ENCODE measurements around the gene C12orf57. TPM values are rescaled to one million over a fixed set of nuclear protein-coding genes. Genes with fewer than 3 reads are reported as not detected.

The C12orf57 gene
- total RNA-seq, 1 donor from 2014 or later, result 250 TPM

DNA sequence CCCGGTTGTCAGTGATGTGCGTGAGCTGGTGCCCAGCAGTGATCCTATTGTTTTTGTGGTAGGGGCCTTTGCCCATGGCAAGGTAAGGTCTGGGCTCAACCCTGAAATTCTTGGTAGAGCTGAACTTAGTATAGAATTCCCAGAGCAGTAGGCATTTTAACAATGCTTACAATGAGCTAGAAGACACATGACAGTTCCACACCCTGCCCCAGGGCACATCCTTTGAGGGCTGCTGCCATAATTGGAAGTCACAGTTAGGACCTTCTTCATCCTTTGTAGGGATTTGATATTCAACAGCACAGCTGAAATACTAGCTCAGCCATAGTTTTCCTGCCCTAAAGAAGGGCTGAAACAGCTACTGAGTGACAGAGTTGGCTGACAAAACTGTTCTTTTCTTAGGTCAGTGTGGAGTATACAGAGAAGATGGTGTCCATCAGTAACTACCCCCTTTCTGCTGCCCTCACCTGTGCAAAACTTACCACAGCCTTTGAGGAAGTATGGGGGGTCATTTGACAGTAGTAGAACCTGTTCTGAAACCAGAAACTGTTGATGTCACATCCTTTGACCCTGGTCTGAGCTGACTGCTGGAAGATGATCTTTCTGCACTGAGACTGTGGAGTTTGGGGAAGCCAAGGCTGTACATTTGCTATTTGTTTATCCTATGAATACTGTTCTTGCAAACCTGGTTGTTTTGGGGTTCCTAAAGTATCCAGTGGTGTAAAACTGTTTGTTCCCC, 31.6 kb downstream of the C12orf57 start:
- ATAC-seq, result no peak
- DNase-seq (ENCODE audit: missing footprints), result no peak
- intact Hi-C loops (cut with DNase I), result no loop called here

DNA sequence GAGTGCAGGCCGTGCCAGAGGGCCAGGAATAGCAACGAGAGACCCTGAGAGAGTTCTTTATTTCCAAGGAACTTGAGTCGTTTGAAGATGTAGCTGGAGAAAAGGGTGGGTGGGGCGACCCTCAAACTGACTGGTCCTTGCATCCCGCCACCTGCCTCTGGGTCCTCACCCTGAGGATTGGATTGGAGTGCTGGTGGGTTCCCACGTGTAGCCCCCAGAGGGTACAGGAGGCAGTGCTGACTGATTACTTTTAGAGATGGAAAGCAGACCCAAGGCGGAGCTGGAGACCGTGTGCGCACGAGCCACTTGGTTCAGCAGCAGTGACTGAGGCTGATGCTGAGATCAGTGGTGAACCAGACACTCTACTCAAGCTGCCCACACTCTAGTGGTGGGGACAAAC, 33.8 kb downstream of the C12orf57 start:
- ATAC-seq (no peak), DNase-seq (ENCODE audit: missing footprints) (no peak)
- intact Hi-C loops (cut with DNase I), result no loop called here

DNA sequence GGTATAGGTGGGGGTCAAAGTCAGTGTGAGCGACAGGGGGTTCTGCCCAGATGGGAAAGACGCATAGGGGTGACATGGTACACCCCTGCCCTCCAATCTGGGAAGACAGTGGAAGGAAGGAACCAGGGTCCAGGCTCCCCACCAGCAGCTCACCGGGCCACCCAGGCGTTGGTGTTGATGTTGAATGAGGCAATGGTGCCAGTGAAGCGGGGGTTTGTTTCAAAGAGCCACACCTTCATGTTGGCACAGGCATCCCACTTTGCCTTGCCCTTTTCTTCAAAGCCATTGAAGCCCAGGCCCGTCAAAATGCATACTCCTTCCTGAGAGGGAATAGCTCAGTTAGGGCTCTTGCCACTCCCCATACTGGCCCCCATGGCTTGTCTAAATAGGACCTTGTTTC, 34.4 kb downstream of the C12orf57 start:
- intact Hi-C loops (cut with DNase I), result no loop called here
- ATAC-seq (no peak), DNase-seq (ENCODE audit: missing footprints) (no peak)

DNA sequence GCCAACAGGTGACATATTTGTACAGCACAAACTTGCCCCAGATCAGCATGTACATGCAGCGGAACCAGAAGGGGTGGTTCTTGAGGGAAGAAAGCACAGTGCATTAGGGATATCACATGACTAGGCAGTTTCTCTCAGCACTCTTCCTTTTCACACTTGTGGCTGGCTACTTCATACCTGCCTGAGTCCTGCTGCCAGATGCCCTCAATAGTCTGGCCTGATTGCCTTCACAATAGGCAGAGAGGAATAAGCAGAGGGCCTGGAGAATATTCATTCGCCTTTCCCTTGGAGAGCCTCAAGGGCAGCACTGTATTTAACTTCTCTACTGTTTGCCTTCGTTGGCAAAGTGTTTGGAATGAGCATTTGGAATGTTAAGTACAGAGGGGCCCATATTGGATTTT, 34.8 kb downstream of the C12orf57 start:
- intact Hi-C loops (cut with DNase I), result no loop called here
- DNase-seq (ENCODE audit: missing footprints) (no peak), ATAC-seq (peak; percentile 34)

DNA sequence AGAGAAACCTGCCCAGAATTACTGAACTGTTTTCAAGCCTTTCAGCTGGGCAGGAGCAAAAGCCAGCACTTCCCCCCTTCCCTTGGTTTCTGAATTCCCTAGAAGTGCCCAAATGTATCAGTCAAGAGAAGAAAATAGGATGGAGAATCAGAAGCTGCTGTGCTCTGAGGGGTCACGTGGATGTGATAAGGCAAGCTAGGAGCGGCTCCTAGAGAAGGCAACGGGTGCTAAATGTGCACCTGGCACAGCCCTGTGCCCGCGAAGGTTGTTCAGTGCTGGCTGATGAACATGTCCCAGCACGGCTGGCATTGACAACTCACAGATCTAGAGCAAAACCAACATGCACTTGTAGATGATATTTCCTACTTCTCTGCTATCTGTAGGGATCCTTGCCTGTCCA, 35.2 kb downstream of the C12orf57 start:
- DNase-seq (ENCODE audit: missing footprints), result no peak
- peak; percentile 70 for ATAC-seq
- intact Hi-C loops (cut with DNase I), result no loop called here

DNA sequence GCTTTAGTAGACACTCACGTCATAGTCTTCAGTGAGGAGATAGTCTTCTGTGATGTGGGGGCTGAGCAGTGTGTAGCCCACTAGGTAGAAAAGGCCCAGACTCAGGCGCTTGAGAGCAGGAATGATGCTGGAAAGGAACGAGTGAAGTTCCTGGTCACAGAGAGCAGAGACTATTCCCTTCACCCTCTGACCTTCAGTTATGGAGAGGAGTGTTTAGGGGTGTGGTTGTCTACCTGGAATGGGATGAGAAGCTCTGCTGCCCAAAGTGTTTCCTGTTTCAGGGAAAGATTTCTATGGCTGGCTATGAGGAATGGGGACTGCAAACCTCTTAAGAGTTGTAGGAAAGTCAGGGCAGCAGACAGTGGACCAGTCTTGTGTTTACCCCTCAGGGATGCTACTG, 35.6 kb downstream of the C12orf57 start:
- ATAC-seq, result no peak
- DNase-seq (ENCODE audit: missing footprints), result no peak
- intact Hi-C loops (cut with DNase I), result no loop called here

DNA sequence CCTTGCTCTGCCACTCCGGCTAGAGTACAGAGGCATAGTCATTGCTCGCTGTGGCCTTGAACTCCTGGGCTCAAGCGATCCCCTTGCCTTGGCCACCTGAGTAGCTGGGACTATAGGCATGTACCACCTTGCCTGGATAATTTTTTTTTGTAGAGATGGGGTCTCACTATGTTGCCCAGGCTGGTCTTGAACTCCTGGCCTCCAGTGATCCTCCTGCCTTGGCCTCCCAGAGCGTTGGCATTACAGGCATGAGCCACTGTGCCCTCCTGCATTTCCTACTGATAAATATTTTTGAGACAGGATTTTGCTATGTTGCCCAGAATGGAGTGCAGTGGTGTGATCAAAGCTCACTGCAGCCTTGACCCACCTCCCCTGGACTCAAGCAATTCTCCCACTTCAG, 36.3 kb downstream of the C12orf57 start:
- no peak for DNase-seq (ENCODE audit: missing footprints)
- intact Hi-C loops (cut with DNase I), result no loop called here
- ATAC-seq, result no peak

DNA sequence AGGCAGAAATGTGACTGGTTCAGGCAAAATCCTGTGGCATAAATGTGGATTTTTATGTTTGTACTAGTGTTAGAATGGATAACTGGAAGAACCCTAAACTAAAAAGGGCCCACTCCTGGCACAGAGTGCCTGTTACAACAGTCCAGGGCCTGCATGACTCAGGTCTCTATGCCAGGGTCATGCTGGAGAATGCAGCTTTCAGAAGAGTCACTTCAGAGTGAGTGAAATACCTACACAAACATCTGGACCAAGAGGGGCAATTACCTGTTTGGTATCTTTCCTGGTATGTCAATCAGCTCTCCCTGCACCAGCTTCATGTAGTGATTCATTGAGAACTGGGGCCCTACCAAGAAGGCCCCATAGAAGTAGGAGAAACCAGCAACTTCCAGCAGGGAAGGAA, 36.9 kb downstream of the C12orf57 start:
- ATAC-seq, result no peak

DNA sequence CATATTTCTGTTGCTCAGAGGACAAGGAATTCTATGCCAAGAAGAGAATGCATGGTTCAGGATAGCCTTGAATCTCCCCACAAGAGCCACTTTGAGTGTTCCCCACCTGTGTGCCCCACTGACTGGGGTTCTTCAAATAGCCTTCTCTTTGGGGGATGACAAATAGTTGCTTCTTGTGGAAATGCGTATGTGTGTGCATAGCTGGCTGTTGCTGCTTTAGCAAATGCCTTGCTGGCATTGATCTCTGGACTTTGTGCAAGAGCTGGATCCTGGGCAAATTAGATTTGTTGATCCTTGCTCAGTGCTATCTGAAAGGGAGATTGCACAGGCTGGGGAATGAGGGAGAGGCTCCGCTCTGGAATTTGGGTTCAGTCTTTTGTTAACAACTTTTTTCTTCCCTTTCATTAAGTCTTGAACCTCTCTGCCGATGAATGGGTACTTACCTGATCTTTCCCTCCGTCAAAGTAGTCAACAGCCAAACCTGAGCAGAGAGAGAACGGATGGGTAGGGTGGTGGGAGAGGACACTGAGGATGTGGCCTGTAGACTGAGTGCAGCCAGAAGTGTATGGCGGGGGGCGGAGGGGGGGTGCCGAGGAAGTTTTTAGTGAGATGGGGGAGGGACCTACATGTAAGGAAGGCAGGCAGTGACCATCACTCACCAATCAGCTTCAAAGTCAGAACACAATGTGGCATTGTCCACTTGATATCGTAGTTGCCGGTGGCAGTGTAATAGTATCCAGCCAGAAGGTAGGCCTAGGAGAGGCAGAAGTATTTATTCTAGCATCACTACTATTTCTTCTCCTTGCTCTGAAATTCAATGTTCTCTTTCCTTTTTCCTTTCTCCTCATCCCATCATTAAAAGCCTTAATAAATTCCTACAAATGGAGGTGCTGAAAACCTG, 37.6 kb downstream of the C12orf57 start:
- DNase-seq (ENCODE audit: missing footprints) (no peak), ATAC-seq (no peak)
- intact Hi-C loops (cut with DNase I), result no loop called here

More for the DNA sequence above, 36.9 kb downstream of the C12orf57 start:
- DNase-seq (ENCODE audit: missing footprints), result no peak
- intact Hi-C loops (cut with DNase I), result no loop called here

DNA sequence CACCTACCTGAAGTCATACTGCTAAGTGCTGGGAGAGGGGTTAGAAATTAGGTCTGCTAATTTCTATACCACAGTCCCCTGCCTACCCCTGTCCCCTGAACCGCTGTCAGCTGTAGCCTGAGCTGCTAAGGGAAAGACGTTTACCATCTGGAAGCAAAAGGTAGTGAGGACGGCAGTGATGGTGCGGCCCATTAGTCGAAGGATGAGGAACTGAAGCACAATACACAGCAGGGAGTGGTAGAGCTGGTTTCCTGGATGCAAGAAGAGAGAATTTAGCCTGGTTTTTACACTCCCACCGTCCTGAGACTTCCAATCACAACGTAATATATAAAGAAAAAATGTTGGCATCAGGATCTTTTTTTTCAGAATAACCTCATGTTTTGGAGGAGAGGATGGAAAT, 38.7 kb downstream of the C12orf57 start:
- DNase-seq (ENCODE audit: missing footprints) (no peak), ATAC-seq (no peak)
- intact Hi-C loops (cut with DNase I), result no loop called here

DNA sequence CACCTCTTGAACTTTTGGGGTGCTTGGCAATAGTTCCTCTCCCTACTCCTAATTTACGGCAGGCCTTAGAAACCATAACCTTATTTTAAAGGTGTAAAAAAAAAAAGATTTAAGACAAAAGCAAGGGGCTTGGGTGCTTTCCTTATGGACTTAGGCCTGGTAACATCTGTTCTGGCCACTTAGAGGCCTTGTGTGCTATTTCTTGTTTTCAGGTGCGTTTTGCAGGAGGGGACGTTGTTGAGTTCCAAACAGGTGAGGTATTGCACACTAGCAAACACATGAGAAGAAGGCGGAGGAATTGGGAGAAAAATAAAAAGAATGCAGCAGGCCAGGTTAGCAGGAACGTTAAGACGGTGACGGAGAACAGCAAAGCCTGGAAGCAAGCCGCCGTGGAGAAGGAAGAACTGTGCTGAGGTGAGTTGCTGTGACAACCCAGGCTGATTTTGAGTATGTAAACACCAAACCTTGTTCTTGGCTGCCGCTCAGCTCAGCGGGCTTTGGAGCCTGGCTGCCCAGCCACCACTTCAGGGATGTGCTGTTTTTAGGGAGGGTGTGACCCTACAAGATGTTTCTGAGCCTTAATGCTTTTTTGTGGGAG, 44.2 kb downstream of the C12orf57 start:
- ATAC-seq, result no peak
- no peak for DNase-seq (ENCODE audit: missing footprints)
- intact Hi-C loops (cut with DNase I), result no loop called here

Small RNA genes lying within 50 kb of the gene (microRNA-seq; reads per million reads assigned to microRNA genes)
- 3.6 reads per million, percentile 4 among the genes with 10 or more reads in this experiment for gene MIR141
- gene MIR200C, result 35.0 reads per million, percentile 40 among the genes with 10 or more reads in this experiment

Other genes starting within 250 kb of the C12orf57 start
- gene PIANP, start 243.2 kb upstream of the C12orf57 start, total RNA-seq, result 0.27 TPM
- 83.1 TPM for gene COPS7A, start 220.0 kb upstream of the C12orf57 start, total RNA-seq
- 156 TPM for gene MLF2, start 190.9 kb upstream of the C12orf57 start, total RNA-seq
- gene PTMS, start 177.7 kb upstream of the C12orf57 start, total RNA-seq, result 152 TPM
- gene LAG3, start 171.5 kb upstream of the C12orf57 start, total RNA-seq, result 0.24 TPM
- 13.4 TPM for gene CD4, start 154.5 kb upstream of the C12orf57 start, total RNA-seq
- 7.8 TPM for gene GPR162, start 122.2 kb upstream of the C12orf57 start, total RNA-seq
- 10.3 TPM for gene P3H3, start 115.6 kb upstream of the C12orf57 start, total RNA-seq
- 4.0 TPM for gene GNB3, start 103.1 kb upstream of the C12orf57 start, total RNA-seq
- gene CDCA3, start 92.7 kb upstream of the C12orf57 start, total RNA-seq, result 1.2 TPM
- gene USP5, start 91.9 kb upstream of the C12orf57 start, total RNA-seq, result 62.0 TPM
- 832 TPM for gene TPI1, start 76.5 kb upstream of the C12orf57 start, total RNA-seq
- gene SPSB2, start 70.7 kb upstream of the C12orf57 start, total RNA-seq, result 3.0 TPM
- gene LRRC23, start 39.2 kb upstream of the C12orf57 start, total RNA-seq, result 9.4 TPM
- gene ENO2, start 29.4 kb upstream of the C12orf57 start, total RNA-seq, result 10.2 TPM
- gene ATN1, start 16.1 kb upstream of the C12orf57 start, total RNA-seq, result 78.9 TPM
- gene RNU7-1, start 206 bp upstream of the C12orf57 start, total RNA-seq, result not detected
- 9.1 TPM for gene PTPN6, start 7.3 kb downstream of the C12orf57 start, total RNA-seq
- 149 TPM for gene PHB2, start 26.6 kb downstream of the C12orf57 start, total RNA-seq
- 42.9 TPM for gene EMG1, start 26.9 kb downstream of the C12orf57 start, total RNA-seq
- 54.7 TPM for gene LPCAT3, start 74.5 kb downstream of the C12orf57 start, total RNA-seq
- 153 TPM for gene C1S, start 116.7 kb downstream of the C12orf57 start, total RNA-seq
- gene C1R, start 148.4 kb downstream of the C12orf57 start, total RNA-seq, result 227 TPM
- 14.4 TPM for gene C1RL, start 165.2 kb downstream of the C12orf57 start, total RNA-seq
- gene RBP5, start 184.9 kb downstream of the C12orf57 start, total RNA-seq, result 0.54 TPM
- 5.7 TPM for gene CLSTN3, start 186.3 kb downstream of the C12orf57 start, total RNA-seq
- 30.9 TPM for gene PEX5, start 245.7 kb downstream of the C12orf57 start, total RNA-seq